Subcutaneous adipose tissue (tissue), 4 donors: ENCODE data around the gene TBC1D5. TPM values are rescaled to one million over a fixed set of nuclear protein-coding genes. Genes with fewer than 3 reads are reported as not detected.

Experiments
- small RNA-seq: library from RNA; depleted of rRNA; stranded (forward); fragments of <200 nt; gene quantifications from one replicate; pipeline ENCODE3, GENCODE V24; 2016
- total RNA-seq, 4 donors: library from RNA; depleted of rRNA; stranded (reverse); fragments of >200 nt; gene quantifications; one replicate each; pipeline ENCODE4 v1.1.0, GENCODE V29; 2016
- TF ChIP-seq, protein P1 (sequence below): fragments of 450-650 bp; IDR thresholded peaks from one replicate; pipeline ENCODE4 v1.5.1; 2016; ENCODE audit warnings: low read depth, mild to moderate bottlenecking, control low read depth, antibody characterized with exemption, moderate library complexity

Gene TBC1D5
- total RNA-seq, 4 donors from 2014 or later = 76.3 to 91.1 (median 81.3) TPM

DNA sequence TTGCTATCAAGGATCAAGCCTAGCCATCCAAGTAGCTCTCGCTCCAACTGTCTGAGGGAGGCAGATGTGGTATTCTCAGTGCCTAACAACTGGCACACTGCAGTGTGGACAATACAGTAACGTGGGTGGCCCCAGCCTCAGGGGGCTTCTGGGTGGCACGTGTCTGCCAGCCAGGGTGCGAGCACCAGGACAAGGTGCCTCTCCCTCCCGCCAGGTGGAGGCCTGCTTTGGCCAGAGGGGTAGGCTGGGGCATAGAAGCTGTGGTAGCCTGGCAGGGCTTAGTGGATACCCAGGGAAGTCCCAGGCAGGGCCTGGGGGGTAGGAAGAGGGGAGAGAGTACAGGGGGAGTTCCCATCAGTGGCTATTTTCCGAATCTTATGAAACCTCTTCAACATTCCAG lies 623.7 kb downstream of the TBC1D5 start:
- TF ChIP-seq, protein P1, sequence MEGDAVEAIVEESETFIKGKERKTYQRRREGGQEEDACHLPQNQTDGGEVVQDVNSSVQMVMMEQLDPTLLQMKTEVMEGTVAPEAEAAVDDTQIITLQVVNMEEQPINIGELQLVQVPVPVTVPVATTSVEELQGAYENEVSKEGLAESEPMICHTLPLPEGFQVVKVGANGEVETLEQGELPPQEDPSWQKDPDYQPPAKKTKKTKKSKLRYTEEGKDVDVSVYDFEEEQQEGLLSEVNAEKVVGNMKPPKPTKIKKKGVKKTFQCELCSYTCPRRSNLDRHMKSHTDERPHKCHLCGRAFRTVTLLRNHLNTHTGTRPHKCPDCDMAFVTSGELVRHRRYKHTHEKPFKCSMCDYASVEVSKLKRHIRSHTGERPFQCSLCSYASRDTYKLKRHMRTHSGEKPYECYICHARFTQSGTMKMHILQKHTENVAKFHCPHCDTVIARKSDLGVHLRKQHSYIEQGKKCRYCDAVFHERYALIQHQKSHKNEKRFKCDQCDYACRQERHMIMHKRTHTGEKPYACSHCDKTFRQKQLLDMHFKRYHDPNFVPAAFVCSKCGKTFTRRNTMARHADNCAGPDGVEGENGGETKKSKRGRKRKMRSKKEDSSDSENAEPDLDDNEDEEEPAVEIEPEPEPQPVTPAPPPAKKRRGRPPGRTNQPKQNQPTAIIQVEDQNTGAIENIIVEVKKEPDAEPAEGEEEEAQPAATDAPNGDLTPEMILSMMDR = no peak

DNA sequence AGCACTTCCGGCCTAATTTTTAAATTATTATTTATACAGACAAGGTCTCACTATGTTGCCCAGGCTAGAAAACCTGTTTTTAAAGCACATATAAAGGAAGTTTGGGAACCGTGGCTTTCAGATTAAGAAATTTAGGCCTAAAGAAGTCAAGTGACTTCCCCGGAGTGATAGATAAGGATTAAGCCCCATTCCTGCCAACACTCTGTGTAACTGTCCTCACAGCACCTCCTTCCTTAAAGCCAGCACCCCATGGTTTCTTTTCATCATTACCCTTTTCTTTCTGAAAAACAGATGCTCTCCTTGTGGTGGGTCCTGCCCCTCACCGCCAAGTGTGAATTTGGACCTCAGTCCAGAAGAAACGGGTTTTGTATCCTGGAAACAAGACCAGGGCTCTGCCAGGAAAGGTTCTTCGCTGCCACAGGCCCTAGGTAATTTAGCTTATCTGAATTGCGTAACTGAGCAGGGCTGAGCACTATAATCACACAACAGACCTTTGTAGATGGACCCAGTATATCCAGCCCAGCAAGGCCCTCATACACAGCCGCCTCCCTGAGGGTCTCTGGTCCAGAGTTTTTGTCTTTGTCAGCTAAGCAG lies 626.3 kb downstream of the TBC1D5 start:
- TF ChIP-seq, protein P1 = no peak

DNA sequence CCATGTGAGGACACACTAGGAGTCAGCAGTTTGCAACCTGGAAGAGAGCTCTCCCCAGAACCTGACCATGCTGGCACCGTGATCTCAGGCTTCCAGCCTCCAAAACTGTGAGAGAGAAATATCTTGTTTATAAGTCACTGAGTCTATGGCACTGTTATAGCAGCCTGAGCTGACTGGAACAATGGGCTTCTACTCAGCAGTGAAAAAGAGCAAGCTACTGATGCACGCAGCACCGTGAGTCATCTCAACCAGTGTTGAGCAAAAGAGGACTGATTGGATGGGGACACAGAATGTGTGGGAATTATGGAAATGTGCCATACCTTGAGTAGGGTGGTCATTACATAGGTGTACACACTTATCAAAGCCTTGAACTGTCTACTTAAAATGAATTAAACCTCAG lies 627.2 kb downstream of the TBC1D5 start:
- TF ChIP-seq, protein P1 = no peak

DNA sequence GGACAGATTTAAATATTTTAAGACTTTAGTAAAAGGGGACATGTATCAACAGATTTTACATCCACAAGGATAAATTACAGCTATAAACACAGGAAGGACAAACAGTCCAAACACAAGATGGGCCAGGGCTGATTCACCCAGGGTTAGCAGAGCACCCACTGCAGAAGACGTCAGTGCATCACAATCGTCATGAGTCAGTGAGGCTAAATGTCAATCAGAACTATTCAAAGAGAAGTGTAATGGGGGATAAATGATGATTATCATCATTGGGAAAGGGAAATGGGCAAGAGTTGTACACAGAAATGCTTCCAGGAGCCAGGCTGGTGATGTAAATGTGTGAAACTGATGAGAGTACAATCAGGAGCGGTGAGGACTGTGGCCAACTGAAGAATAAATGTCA lies 630.8 kb downstream of the TBC1D5 start:
- TF ChIP-seq, protein P1 = no peak

DNA sequence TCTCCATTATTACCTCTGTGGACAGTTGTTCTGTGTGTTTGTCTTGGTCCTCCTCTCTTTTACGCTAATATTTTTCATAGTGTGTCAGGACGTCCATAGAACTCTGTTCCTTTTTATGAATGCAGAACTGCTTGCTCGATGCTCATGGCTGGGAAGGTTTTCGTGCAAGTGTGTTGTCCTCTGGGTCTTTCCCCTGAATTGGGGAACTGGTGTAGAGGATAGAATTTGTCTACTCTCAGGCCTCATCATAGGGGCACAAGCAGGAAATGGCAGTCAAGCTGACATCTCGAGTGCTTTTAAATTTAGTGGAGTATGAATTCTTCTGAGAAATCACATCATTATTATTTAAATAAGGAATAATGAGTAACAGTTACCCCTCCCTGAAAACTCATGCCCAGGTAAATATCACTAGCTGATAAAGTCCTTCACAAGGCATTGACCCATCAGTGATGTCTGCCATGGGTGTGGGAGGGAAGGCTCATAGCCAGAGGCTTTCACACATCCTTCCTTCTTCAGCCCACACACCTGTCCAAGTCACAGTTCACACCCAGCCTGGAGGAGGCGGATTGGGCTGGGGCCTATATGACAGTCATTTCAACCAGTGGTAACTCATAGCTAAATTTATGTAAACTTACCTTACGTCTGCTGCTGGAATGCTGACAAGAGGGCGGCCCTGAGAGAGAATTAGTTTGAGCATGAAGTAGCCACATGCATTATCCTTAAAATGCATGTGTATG lies 631.6 kb downstream of the TBC1D5 start:
- TF ChIP-seq, protein P1 = no peak

Small RNA genes within 50 kb of the gene (small RNA-seq; reads per million reads assigned to genes)
- not detected for gene AC104451.1
- not detected for gene RNU7-10P
